Suprapubic skin (tissue), 3 donors: Measurements from ENCODE around the gene CTNNBL1.

ENCODE experiments used
- CTCF ChIP-seq, 2 donors: fragments of 200-600 bp in 1 of 2; fragments of 450-650 bp in 1 of 2; sonication (generic) in 1 of 2; IDR thresholded peaks; one replicate each; pipeline ENCODE4 v1.5.1; 2016 to 2019; ENCODE audit warnings: antibody characterized with exemption in 2 of 2, mild to moderate bottlenecking in 1 of 2, moderate library complexity in 1 of 2
- POLR2A ChIP-seq, 2 donors: fragments of 450-650 bp; IDR thresholded peaks; one replicate each; pipeline ENCODE4 v1.6.1; 2017; ENCODE audit warnings: antibody characterized with exemption in 2 of 2, mild to moderate bottlenecking in 2 of 2, moderate library complexity in 2 of 2

DNA sequence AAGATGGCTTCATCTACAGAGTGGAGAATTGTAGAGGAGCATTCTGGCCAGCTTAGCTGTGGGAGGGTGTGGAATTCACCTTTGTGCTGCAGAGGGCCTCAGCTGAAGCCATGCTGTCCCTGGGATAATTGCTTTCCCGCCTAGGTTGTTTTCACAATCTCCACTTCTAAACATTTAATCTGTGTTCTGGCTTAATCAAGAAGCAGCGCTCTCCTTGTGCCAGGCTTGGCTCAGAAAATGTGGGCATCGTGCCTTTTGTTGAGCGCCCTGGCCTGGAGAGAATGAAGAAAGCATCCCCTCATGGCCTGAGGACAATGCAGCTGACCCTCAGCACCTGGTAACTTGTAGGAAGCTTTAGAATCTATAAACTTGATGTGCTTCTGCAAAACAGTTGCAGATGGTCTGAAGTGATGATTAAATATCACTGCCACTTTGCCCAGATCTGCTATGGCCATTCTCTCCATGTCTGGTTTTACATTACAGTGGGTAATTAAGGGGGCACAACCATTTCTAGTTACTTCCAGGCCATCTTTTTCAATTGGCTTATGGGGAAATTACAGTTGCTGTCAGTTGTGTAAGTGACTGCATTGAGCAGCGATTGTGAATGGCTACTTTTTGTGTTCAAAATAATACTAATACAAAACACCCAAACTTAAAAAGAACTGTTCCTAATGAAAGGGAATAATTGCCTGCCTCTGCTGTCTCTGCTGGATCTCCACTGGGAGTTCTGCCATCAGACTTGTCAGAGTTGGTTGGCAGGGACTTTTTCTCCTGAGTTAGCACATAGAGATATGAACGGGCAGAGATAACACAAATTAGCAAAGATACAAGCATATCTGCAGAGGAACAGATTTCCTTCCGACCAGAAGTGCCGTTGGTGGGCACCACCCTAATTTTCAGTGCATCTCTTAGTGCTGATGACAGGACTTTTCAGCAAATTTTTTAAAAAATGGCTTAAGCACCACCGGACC is 18.4 kb downstream of the CTNNBL1 start:
- TF ChIP-seq CTCF (IDR thresholded peaks at IDR 0.05) (no peak), POLR2A (IDR thresholded peaks at IDR 0.05) (no peak)
